Tibial nerve (tissue), 4 donors: ENCODE measurements around the gene SGCG.

ENCODE experiments used
- EP300 ChIP-seq, 2 donors: sonication (generic); formaldehyde crosslinking; IDR thresholded peaks; one replicate each; pipeline ENCODE4 v1.6.1; 2017; ENCODE audit warnings: antibody characterized with exemption in 2 of 2, mild to moderate bottlenecking in 1 of 2
- POLR2A ChIP-seq, 2 donors: fragments of 450-650 bp; IDR thresholded peaks; one replicate each; pipeline ENCODE4 v1.6.1; 2017; ENCODE audit warnings: antibody characterized with exemption in 2 of 2, mild to moderate bottlenecking in 2 of 2, moderate library complexity in 2 of 2
- TF ChIP-seq, protein P1 (sequence below), 5 experiments: fragments of 200-600 bp in 3 of 5; fragments of 450-650 bp in 2 of 5; sonication (generic) in 3 of 5; IDR thresholded peaks; one replicate each; pipeline ENCODE4 v1.5.1; 2016 to 2019; ENCODE audit warnings: antibody characterized with exemption in 5 of 5, mild to moderate bottlenecking in 3 of 5, moderate library complexity in 2 of 5

DNA sequence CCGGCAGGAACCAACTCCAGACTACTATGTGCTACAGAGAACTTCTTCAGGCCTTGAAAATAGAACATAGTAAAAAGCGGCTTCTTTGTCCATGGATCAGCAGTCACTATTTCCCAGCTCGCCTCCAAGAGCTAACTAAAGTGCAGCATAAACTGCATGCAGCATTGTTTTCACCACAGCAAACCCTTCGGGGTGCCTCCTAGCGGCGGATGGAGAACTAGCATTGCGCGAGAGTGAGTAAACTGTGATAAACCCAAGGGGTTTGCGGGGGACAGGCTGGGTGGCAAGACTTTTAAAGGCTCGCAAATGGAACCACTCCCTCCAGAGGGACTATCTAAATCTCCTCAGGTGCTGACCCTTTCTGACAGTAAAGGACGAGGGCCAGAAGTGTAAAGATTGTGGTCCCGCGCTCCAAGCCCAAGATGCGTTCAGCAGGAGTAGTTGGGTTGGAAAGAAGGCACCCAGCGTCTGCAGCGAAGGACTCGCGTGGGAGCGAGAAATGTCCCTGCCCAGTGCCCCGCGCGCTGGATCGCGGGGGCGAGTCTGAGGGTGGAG is 21.5 kb upstream of the SGCG start:
- TF ChIP-seq, protein P1, sequence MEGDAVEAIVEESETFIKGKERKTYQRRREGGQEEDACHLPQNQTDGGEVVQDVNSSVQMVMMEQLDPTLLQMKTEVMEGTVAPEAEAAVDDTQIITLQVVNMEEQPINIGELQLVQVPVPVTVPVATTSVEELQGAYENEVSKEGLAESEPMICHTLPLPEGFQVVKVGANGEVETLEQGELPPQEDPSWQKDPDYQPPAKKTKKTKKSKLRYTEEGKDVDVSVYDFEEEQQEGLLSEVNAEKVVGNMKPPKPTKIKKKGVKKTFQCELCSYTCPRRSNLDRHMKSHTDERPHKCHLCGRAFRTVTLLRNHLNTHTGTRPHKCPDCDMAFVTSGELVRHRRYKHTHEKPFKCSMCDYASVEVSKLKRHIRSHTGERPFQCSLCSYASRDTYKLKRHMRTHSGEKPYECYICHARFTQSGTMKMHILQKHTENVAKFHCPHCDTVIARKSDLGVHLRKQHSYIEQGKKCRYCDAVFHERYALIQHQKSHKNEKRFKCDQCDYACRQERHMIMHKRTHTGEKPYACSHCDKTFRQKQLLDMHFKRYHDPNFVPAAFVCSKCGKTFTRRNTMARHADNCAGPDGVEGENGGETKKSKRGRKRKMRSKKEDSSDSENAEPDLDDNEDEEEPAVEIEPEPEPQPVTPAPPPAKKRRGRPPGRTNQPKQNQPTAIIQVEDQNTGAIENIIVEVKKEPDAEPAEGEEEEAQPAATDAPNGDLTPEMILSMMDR (IDR thresholded peaks at IDR 0.05): peak in 4 of 5 experiments; percentile 11 to 36 (median 22)
- no peak for TF ChIP-seq POLR2A (IDR thresholded peaks at IDR 0.05)
- TF ChIP-seq EP300 (IDR thresholded peaks at IDR 0.05): no peak
